GM12878 (cell line): Measurements from ENCODE around the gene ADAM15. TPM values are rescaled to one million over a fixed set of nuclear protein-coding genes. Genes with fewer than 3 reads are reported as not detected.

Experiments used
- ATAC-seq: fragments of 200-7000 bp; cut with Tn5 transposase; 3 replicates; pipeline ENCODE4 v1.9.1; 2020; ENCODE audit warnings: mild to moderate bottlenecking, moderate library complexity
- BruUV-seq: library from RNA; stranded (reverse); fragments of 400-500 nt; replicated peaks from 2 replicates; lab custom pipeline; 2021; lab: Mats Ljungman, UMichigan
- CTCF ChIA-PET: fragments of 300-600 bp; sonication (Branson Sonifier 250); formaldehyde crosslinking; extraction: SDS; loops from one replicate; lab custom pipeline; 2021; ENCODE audit warnings: inconsistent platforms; lab: Yijun Ruan, JAX
- POLR2A ChIA-PET: fragments of 350-600 bp; formaldehyde crosslinking; extraction: SDS; loops from one replicate; lab custom pipeline; 2021; ENCODE audit warnings: inconsistent platforms; lab: Charles Lee
- RAD21 ChIA-PET: fragments of 300-600 bp; sonication (Branson Sonifier 250); formaldehyde crosslinking; loops from one replicate; lab custom pipeline; 2023; ENCODE audit warnings: antibody characterized with exemption; ENCODE audit not compliant: unreplicated experiment; lab: Charles Lee
- SMC1A ChIA-PET: fragments of 300-600 bp; sonication (Branson Sonifier 250); formaldehyde crosslinking; loops from one replicate; lab custom pipeline; 2023; ENCODE audit not compliant: unreplicated experiment, uncharacterized antibody; lab: Charles Lee
- DNase-seq: peaks from one replicate; pipeline ENCODE4 v3.0.0-alpha.2; 2011; ENCODE audit warnings: low read depth, low spot score
- FAIRE-seq: peaks from 3 replicates; lab custom pipeline; 2011; peaks lifted over from hg19 to GRCh38; lab: Jason Lieb, UNC
- H2AFZ ChIP-seq: 2 replicates; pipeline ENCODE4 v1.6.0; 2011; ENCODE audit warnings: low read depth, low read length, control low read depth; ENCODE audit not compliant: control insufficient read depth
- H3K27ac ChIP-seq: 2 replicates; pipeline ENCODE4 v1.5.1; 2011; ENCODE audit warnings: control low read depth; ENCODE audit not compliant: control insufficient read depth, insufficient read depth
- H3K27me3 ChIP-seq, 2 experiments: replicated peaks in 1 of 2; 2 replicates each; pipeline versions ENCODE4 v1.6.0 to v1.6.1; 2011; ENCODE audit warnings: low read length in 1 of 2; ENCODE audit not compliant: control insufficient read depth in 2 of 2, insufficient read depth in 2 of 2
- H3K36me3 ChIP-seq, 2 experiments: 2 replicates each; pipeline ENCODE4 v1.5.1; 2011; ENCODE audit warnings: low read length in 1 of 2; ENCODE audit not compliant: control insufficient read depth in 2 of 2, insufficient read depth in 2 of 2
- H3K4me1 ChIP-seq: 2 replicates; pipeline ENCODE4 v1.6.1; 2011; ENCODE audit warnings: mild to moderate bottlenecking, low read length, moderate library complexity, mixed read lengths; ENCODE audit not compliant: control insufficient read depth, insufficient read depth
- H3K4me2 ChIP-seq: 2 replicates; pipeline ENCODE4 v1.6.0; 2011; ENCODE audit warnings: control low read depth; ENCODE audit not compliant: control insufficient read depth, insufficient read depth
- H3K4me3 ChIP-seq: fragments of 200-600 bp; sonication (generic); 2 replicates; pipeline ENCODE4 v1.5.1; 2016
- H3K79me2 ChIP-seq: 2 replicates; pipeline ENCODE4 v1.6.0; 2011; ENCODE audit warnings: low read length; ENCODE audit not compliant: control insufficient read depth, insufficient read depth
- H3K9ac ChIP-seq: 2 replicates; pipeline ENCODE4 v1.8.0; 2011; ENCODE audit warnings: low read length, control low read depth, mixed read lengths; ENCODE audit not compliant: control insufficient read depth, insufficient read depth
- H3K9me3 ChIP-seq: replicated peaks from 3 replicates; pipeline ENCODE4 v1.5.1; 2011; ENCODE audit warnings: mild to moderate bottlenecking, low read length; ENCODE audit not compliant: control insufficient read depth, insufficient read depth
- H4K20me1 ChIP-seq: 2 replicates; pipeline ENCODE4 v1.6.0; 2011; ENCODE audit not compliant: control insufficient read depth, insufficient read depth
- BACH1 ChIP-seq: fragments of 450-650 bp; IDR thresholded peaks from 2 replicates; pipeline ENCODE4 v1.6.1; 2017; ENCODE audit warnings: mild to moderate bottlenecking, borderline replicate concordance
- CEBPZ ChIP-seq: fragments of 150-350 bp; IDR thresholded peaks from 2 replicates; pipeline ENCODE4 v1.6.1; 2016; ENCODE audit warnings: low read depth, low read length
- CHD1 ChIP-seq: IDR thresholded peaks from 2 replicates; pipeline ENCODE4 v1.6.1; 2012; ENCODE audit warnings: low read depth, low read length, improper control_type of control experiment
- E2F4 ChIP-seq: IDR thresholded peaks from 2 replicates; pipeline ENCODE4 v1.6.1; 2012; ENCODE audit warnings: low read depth, low read length, improper control_type of control experiment
- FOXK2 ChIP-seq: fragments of 450-650 bp; IDR thresholded peaks from 2 replicates; pipeline ENCODE4 v1.6.1; 2017; ENCODE audit warnings: mild to moderate bottlenecking, moderate library complexity
- FOXM1 ChIP-seq: IDR thresholded peaks from 2 replicates; pipeline ENCODE4 v1.6.1; 2012; ENCODE audit warnings: low read depth, mild to moderate bottlenecking, inconsistent platforms, low read length, moderate library complexity
- KAT2A ChIP-seq: conservative IDR thresholded peaks from 2 replicates; pipeline ENCODE4 v1.6.1; 2011; ENCODE audit warnings: low read depth, low read length; ENCODE audit not compliant: control insufficient read depth
- LARP7 ChIP-seq: fragments of 450-650 bp; IDR thresholded peaks from 2 replicates; pipeline ENCODE4 v1.6.1; 2017; ENCODE audit warnings: mild to moderate bottlenecking
- MYC ChIP-seq: IDR thresholded peaks from 2 replicates; pipeline ENCODE4 v1.6.1; 2011; ENCODE audit warnings: mild to moderate bottlenecking, low read length, moderate library complexity, inconsistent platforms; ENCODE audit not compliant: insufficient read depth, insufficient replicate concordance, insufficient read length, severe bottlenecking
- RUNX3 ChIP-seq: IDR thresholded peaks from 2 replicates; pipeline ENCODE4 v1.6.1; 2012; ENCODE audit warnings: low read length, inconsistent platforms
- SREBF2 ChIP-seq: IDR thresholded peaks from 2 replicates; pipeline ENCODE4 v1.6.1; 2012; ENCODE audit warnings: mild to moderate bottlenecking, low read length
- ZBTB40 ChIP-seq: fragments of 450-650 bp; IDR thresholded peaks from 2 replicates; pipeline ENCODE4 v1.6.1; 2016; ENCODE audit warnings: mild to moderate bottlenecking, moderate library complexity, borderline replicate concordance
- WGBS: methylation state at CpG from one replicate; pipeline ENCODE4 v1.1.6; 2016; ENCODE audit warnings: low lambda C conversion rate; ENCODE audit not compliant: insufficient replicate concordance, insufficient coverage; ENCODE audit errors: missing lambda C conversion rate; 5-methylcytosine and 5-hydroxymethylcytosine counted together
- in situ Hi-C: fragments of 300-500 bp; cut with MboI; formaldehyde crosslinking; loops from 9 replicates; pipeline ENCODE4 v1.14.3; 2018; ENCODE audit warnings: mixed read lengths
- intact Hi-C: fragments of 100-400 bp; cut with micrococcal nuclease; formaldehyde crosslinking; loops from one replicate; pipeline ENCODE4 v1.14.2; 2022; ENCODE audit not compliant: unreplicated experiment
- polyA plus RNA-seq, 11 experiments: library from polyadenylated mRNA; depleted of rRNA in 4 of 11; unstranded in 6 of 11; stranded (reverse) in 5 of 11; fragments of >200 nt; fragmentation: Nextera tagmentation in 4 of 11; fragmentation: Illumina TruSeq in 1 of 11; extraction: Ambion mirVana in 4 of 11; extraction: Trizol in 1 of 11; gene quantifications; 1 replicate in 1 of 11; 2 replicates in 10 of 11; pipeline versions ENCODE4 v1.2.1 to v1.2.3, GENCODE V29; 2011 to 2016; ENCODE audit warnings: inconsistent platforms in 2 of 11, missing spikeins in 2 of 11, low read depth in 1 of 11
- total RNA-seq, 4 experiments: library from RNA; depleted of rRNA in 3 of 4; stranded (reverse); fragments of >200 nt in 3 of 4; fragmentation: Illumina TruSeq in 1 of 4; extraction: Trizol in 1 of 4; gene quantifications; 2 replicates each; pipeline versions ENCODE4 v1.2.1 to v1.2.3, GENCODE V29; 2013 to 2021

Gene ADAM15
- total and polyA plus RNA-seq, 10 of the 15 experiments (the other 5 are each of a cell fraction or from before 2014, with no cell fraction given): 0.29 to 38.8 (median 14.7) TPM

GRCh38 chr1:155107309-155108264, 56.5 kb downstream of the ADAM15 start:
- WGBS: 14% methylated on average over 12 of the region's 12 CpGs
- no peaks in the 10 kb centered on the region for H3K4me1 ChIP-seq
- no peaks in the 10 kb centered on the region for H3K36me3 ChIP-seq
- H3K4me2 ChIP-seq: no peak overlapping the region
- H3K27me3 ChIP-seq: no peaks in the 10 kb centered on the region
- H3K4me3 ChIP-seq: no peak overlapping the region
- no peak overlapping the region for H3K27ac ChIP-seq
- H3K9me3 ChIP-seq: no peaks in the 10 kb centered on the region
- H4K20me1 ChIP-seq: no peaks in the 10 kb centered on the region
- ATAC-seq: no peak
- DNase-seq: no peak
- CTCF ChIA-PET: interaction anchor here (0.8 to 3.0 kb wide), 5 partner anchors 8 to 65 kb away, joined by 3 to 9 read pairs (median 3); partner anchors contain the start of gene KRTCAP2
- RAD21 ChIA-PET: interaction anchor here (0.5 kb wide), 1 partner anchor 8 kb away, joined by 5 read pairs; no protein-coding TSS in a partner anchor
- intact Hi-C loops: no loop called here
- no peaks in the 10 kb centered on the region for H3K79me2 ChIP-seq
- no peak for FAIRE-seq
- no TSS peak for BruUV-seq
- SMC1A ChIA-PET: interaction anchor here (0.6 to 2.1 kb wide), 4 partner anchors 10 to 65 kb away, joined by 3 to 6 read pairs (median 5); partner anchors contain the start of gene KRTCAP2
- no peak overlapping the region for H2AFZ ChIP-seq
- no peak overlapping the region for H3K9ac ChIP-seq
- POLR2A ChIA-PET: interaction anchor here (0.6 to 1.3 kb wide), 2 partner anchors 13 to 254 kb away, joined by 3 read pairs; no protein-coding TSS in a partner anchor
- in situ Hi-C loops: no loop called here
- no peak for TF ChIP-seq FOXK2
- no peak for TF ChIP-seq CEBPZ
- no peak for TF ChIP-seq LARP7
- no peak for TF ChIP-seq FOXM1
- no peak for TF ChIP-seq MYC
- TF ChIP-seq RUNX3: no peak
- TF ChIP-seq KAT2A: no peak
- no peak for TF ChIP-seq ZBTB40
- TF ChIP-seq E2F4: no peak
- no peak for TF ChIP-seq BACH1
- no peak for TF ChIP-seq CHD1
- TF ChIP-seq SREBF2: no peak
